HepG2 (cell line): ENCODE results near the gene AP1S3. TPM values are rescaled to one million over a fixed set of nuclear protein-coding genes. Genes with fewer than 3 reads are reported as not detected.

ENCODE experiments used
- ATAC-seq: fragments of 200-7000 bp; cut with Tn5 transposase; 3 replicates; pipeline ENCODE4 v1.9.1; 2020; ENCODE audit warnings: mild to moderate bottlenecking, moderate library complexity
- BruUV-seq: library from RNA; stranded (reverse); fragments of 400-500 nt; replicated peaks from 2 replicates; lab custom pipeline; 2021; lab: Mats Ljungman, UMichigan
- CTCF ChIA-PET: fragments of 300-600 bp; formaldehyde crosslinking; extraction: SDS; loops from one replicate; lab custom pipeline; 2021; ENCODE audit warnings: low total read pairs, inconsistent platforms, low intra/inter-chr PET ratio; lab: Yijun Ruan, JAX
- POLR2A ChIA-PET: fragments of 350-600 bp; sonication (Branson Sonifier 250); formaldehyde crosslinking; loops from one replicate; lab custom pipeline; 2020; ENCODE audit warnings: antibody characterized with exemption, inconsistent platforms; lab: Yijun Ruan, JAX
- DNase-seq: peaks from one replicate; pipeline ENCODE4 v3.0.0-alpha.2; 2015; ENCODE audit warnings: low spot score
- FAIRE-seq: peaks from 3 replicates; lab custom pipeline; 2011; peaks lifted over from hg19 to GRCh38; lab: Jason Lieb, UNC
- H2AFZ ChIP-seq: one replicate; pipeline ENCODE4 v1.6.1; 2011; ENCODE audit warnings: low read length, inconsistent platforms
- H3K27ac ChIP-seq: fragments of 300-600 bp; 3 replicates; pipeline ENCODE4 v1.8.0; 2011; ENCODE audit warnings: mixed run types, mild to moderate bottlenecking, mixed read lengths, low read length, inconsistent platforms; ENCODE audit not compliant: insufficient read depth; ENCODE audit errors: extremely low read length
- H3K27me3 ChIP-seq, 2 experiments: fragments of 200-600 bp in 1 of 2; 2 replicates in 1 of 2; 3 replicates in 1 of 2; pipeline versions ENCODE4 v1.6.0 to v1.8.0; 2011; ENCODE audit warnings: low read length in 2 of 2, mild to moderate bottlenecking in 2 of 2, moderate library complexity in 2 of 2, inconsistent platforms in 1 of 2; ENCODE audit not compliant: insufficient read depth in 2 of 2, control insufficient read depth in 1 of 2
- H3K36me3 ChIP-seq, 2 experiments: fragments of 200-600 bp in 1 of 2; replicated peaks in 1 of 2; 2 replicates in 1 of 2; 3 replicates in 1 of 2; pipeline versions ENCODE4 v1.5.1 to v1.8.0; 2011; ENCODE audit warnings: low read length in 2 of 2, inconsistent platforms in 1 of 2; ENCODE audit not compliant: insufficient read depth in 2 of 2, control insufficient read depth in 1 of 2
- H3K4me1 ChIP-seq: 2 replicates; pipeline ENCODE4 v1.5.1; 2012; ENCODE audit warnings: low read length, inconsistent platforms; ENCODE audit not compliant: insufficient read depth
- H3K4me2 ChIP-seq: 2 replicates; pipeline ENCODE4 v1.6.0; 2011; ENCODE audit warnings: low read depth, low read length, inconsistent platforms
- H3K4me3 ChIP-seq, 3 experiments: fragments of 200-600 bp in 1 of 3; sonication (generic), shearing (Covaris generic) in 1 of 3; replicated peaks in 1 of 3; 2 replicates each; pipeline ENCODE4 v1.5.1; 2011 to 2016; ENCODE audit warnings: low read length in 3 of 3, inconsistent platforms in 2 of 3, low read depth in 2 of 3, mild to moderate bottlenecking in 2 of 3, control low read depth in 1 of 3, mixed read lengths in 1 of 3; ENCODE audit not compliant: insufficient read depth in 1 of 3
- H3K79me2 ChIP-seq: one replicate; pipeline ENCODE4 v1.6.1; 2011; ENCODE audit warnings: low read length, inconsistent platforms; ENCODE audit not compliant: insufficient read depth
- H3K9ac ChIP-seq: 2 replicates; pipeline ENCODE4 v1.6.0; 2011; ENCODE audit warnings: mild to moderate bottlenecking, low read depth, low read length, inconsistent platforms; ENCODE audit not compliant: insufficient read depth
- H3K9me3 ChIP-seq: 2 replicates; pipeline ENCODE4 v1.5.1; 2012; ENCODE audit warnings: mild to moderate bottlenecking, low read length
- H4K20me1 ChIP-seq: 2 replicates; pipeline ENCODE4 v1.6.0; 2011; ENCODE audit warnings: inconsistent platforms, mild to moderate bottlenecking, low read length, moderate library complexity; ENCODE audit not compliant: insufficient read depth
- ETV5 ChIP-seq: IDR thresholded peaks from 2 replicates; pipeline ENCODE4 v1.6.1; 2018; ENCODE audit warnings: missing biosample characterization, missing genetic modification reagents, inconsistent platforms, borderline replicate concordance
- FIP1L1 ChIP-seq: fragments of 200-400 bp; formaldehyde crosslinking; IDR thresholded peaks from 2 replicates; pipeline ENCODE4 v1.6.1; 2018; ENCODE audit warnings: low read depth, mild to moderate bottlenecking, low read length, moderate library complexity, borderline replicate concordance; ENCODE audit not compliant: insufficient read depth
- HNRNPH1 ChIP-seq: fragments of 200-400 bp; formaldehyde crosslinking; optimal IDR thresholded peaks from 2 replicates; pipeline ENCODE3; 2017; ENCODE audit warnings: mild to moderate bottlenecking, low read depth, low read length
- WGBS: methylation state at CpG from one replicate; pipeline ENCODE4 v1.1.6; 2017; ENCODE audit warnings: low lambda C conversion rate; 5-methylcytosine and 5-hydroxymethylcytosine counted together
- in situ Hi-C: cut with HindIII; loops from 2 replicates; pipeline ENCODE4 v1.10.0; 2017; ENCODE audit warnings: low pct_unique_long_range_greater_than_20kb; ENCODE audit not compliant: extremely low pct_ligation_motif_present
- intact Hi-C: fragments of 100-400 bp; cut with micrococcal nuclease; formaldehyde crosslinking; loops from one replicate; pipeline ENCODE4 v1.10.0; 2022; ENCODE audit not compliant: unreplicated experiment
- polyA plus RNA-seq, 8 experiments: library from polyadenylated mRNA; depleted of rRNA in 3 of 8; stranded (reverse) in 7 of 8; unstranded in 1 of 8; fragments of >200 nt; fragmentation: Illumina TruSeq in 4 of 8; extraction: Trizol in 4 of 8; gene quantifications; 2 replicates each; pipeline versions ENCODE4 v1.2.1 to v1.2.3, GENCODE V29; 2011 to 2016; ENCODE audit warnings: low read depth in 4 of 8, missing spikeins in 1 of 8, mixed read lengths in 1 of 8; ENCODE audit not compliant: insufficient read depth in 1 of 8
- total RNA-seq, 5 experiments: library from RNA; depleted of rRNA; stranded (reverse); fragments of >200 nt; fragmentation: Illumina TruSeq; extraction: Trizol; gene quantifications; 2 replicates each; pipeline ENCODE4 v1.2.3, GENCODE V29; 2016; ENCODE audit warnings: low read depth in 1 of 5

Gene AP1S3
- total and polyA plus RNA-seq, 2 of the 13 experiments (the other 11 are each of a cell fraction or from before 2014, with no cell fraction given), result 3.0 to 16.3 TPM

- no peak overlapping the region for H2AFZ ChIP-seq
- FAIRE-seq (no peak), DNase-seq (no peak), ATAC-seq (no peak)
- H3K4me3 ChIP-seq, result no peak overlapping the region
- no peaks in the 10 kb centered on the region for H3K9me3 ChIP-seq
- BruUV-seq, result no TSS peak
- POLR2A ChIA-PET, result no interaction called here
- CTCF ChIA-PET, result no interaction called here
- H3K4me1 ChIP-seq, result peaks cover 11% of the 10 kb centered on the region; the same call in 1 of the 2 replicates
- H3K79me2 ChIP-seq, result no peaks in the 10 kb centered on the region
- no peak overlapping the region for H3K9ac ChIP-seq
- no peak overlapping the region for H3K4me2 ChIP-seq
- H3K27me3 ChIP-seq, result no peaks in the 10 kb centered on the region; a peak in 1 of 5 replicates
- H3K27ac ChIP-seq, result no peak overlapping the region
- WGBS, result 7% methylated on average over 3 of the region's 3 CpGs
- in situ Hi-C loops, result no loop called here
- TF ChIP-seq ETV5 (CRISPR knock-in tag) (no peak), HNRNPH1 (no peak)
- TF ChIP-seq, all 625 proteins: peak for 0
- Histone ChIP-seq H3K36me3 (no peaks in the 10 kb centered on the region), H4K20me1 (no peaks in the 10 kb centered on the region)
- intact Hi-C loops, result no loop called here
These were observed 105.0 kb downstream of the AP1S3 start for GRCh38 chr2:223732346-223732745.

- H3K9ac ChIP-seq, result no peak overlapping the region
- no peaks in the 10 kb centered on the region for H3K27me3 ChIP-seq
- no peak overlapping the region for H3K4me2 ChIP-seq
- ATAC-seq (no peak), FAIRE-seq (no peak)
- WGBS, result 39% methylated on average over 2 of the region's 2 CpGs
- intact Hi-C loops (no loop called here), in situ Hi-C loops (no loop called here)
- no peaks in the 10 kb centered on the region for H3K9me3 ChIP-seq
- no peaks in the 10 kb centered on the region for H3K36me3 ChIP-seq
- CTCF ChIA-PET, result no interaction called here
- H3K79me2 ChIP-seq, result no peaks in the 10 kb centered on the region
- TF ChIP-seq FIP1L1, result no peak
- TF ChIP-seq, all 625 proteins: peak for 0
- POLR2A ChIA-PET, result no interaction called here
- H3K4me3 ChIP-seq, result no peak overlapping the region
- H2AFZ ChIP-seq, result no peak overlapping the region
- no peaks in the 10 kb centered on the region for H4K20me1 ChIP-seq
- no peak for DNase-seq
- BruUV-seq, result no TSS peak
- H3K27ac ChIP-seq, result no peak overlapping the region
- peaks cover 19% of the 10 kb centered on the region for H3K4me1 ChIP-seq
These were observed 105.9 kb downstream of the AP1S3 start for GRCh38 chr2:223731503-223731902.
